Psoas muscle (tissue), 8 donors: ENCODE results near the gene TECPR2. TPM values are rescaled to one million over a fixed set of nuclear protein-coding genes. Genes with fewer than 3 reads are reported as not detected.

Experiments
- ATAC-seq, 4 donors: fragments of 200-7000 bp; cut with Tn5 transposase; one replicate each; pipeline ENCODE4 v1.9.1; 2020; ENCODE audit warnings: moderate library complexity in 3 of 4, mild to moderate bottlenecking in 2 of 4
- DNase-seq, 2 donors: peaks; one replicate each; pipeline ENCODE4 v3.0.0-alpha.2; 2020
- H3K27ac ChIP-seq: fragments of 200-600 bp; one replicate; pipeline ENCODE4 v1.8.0; 2022
- H3K27me3 ChIP-seq, 3 donors: fragments of 200-600 bp in 1 of 3; one replicate each; pipeline versions ENCODE4 v1.6.1 to v1.8.0; 2013 to 2022; ENCODE audit warnings: low read length in 2 of 3, mild to moderate bottlenecking in 2 of 3, moderate library complexity in 1 of 3; ENCODE audit not compliant: insufficient read depth in 3 of 3
- H3K36me3 ChIP-seq, 2 donors: fragments of 200-600 bp in 1 of 2; one replicate each; pipeline versions ENCODE4 v1.6.1 to v1.8.0; 2013 to 2022; ENCODE audit warnings: low read depth in 1 of 2, mild to moderate bottlenecking in 1 of 2, moderate library complexity in 1 of 2; ENCODE audit not compliant: insufficient read depth in 1 of 2
- H3K4me1 ChIP-seq: fragments of 200-600 bp; one replicate; pipeline ENCODE4 v1.8.0; 2022
- H3K4me3 ChIP-seq: fragments of 200-600 bp; one replicate; pipeline ENCODE4 v1.8.0; 2022; ENCODE audit warnings: mild to moderate bottlenecking
- H3K9me3 ChIP-seq: fragments of 200-600 bp; one replicate; pipeline ENCODE4 v1.8.0; 2022
- CTCF ChIP-seq: fragments of 200-600 bp; IDR thresholded peaks from one replicate; pipeline ENCODE4 v1.8.0; 2022; ENCODE audit warnings: antibody characterized with exemption
- WGBS, 3 donors: extraction: QIAGEN DNeasy Blood & Tissue Kit; methylation state at CpG; one replicate each; pipeline versions ENCODE4 v1.1.6 to v1.1.7; 2013; 5-methylcytosine and 5-hydroxymethylcytosine counted together
- intact Hi-C, 2 donors: fragments of 100-400 bp; cut with DNase I; formaldehyde crosslinking; loops; one replicate each; pipeline versions ENCODE4 v1.11.0 to v1.14.2; 2022
- long read RNA-seq, 2 donors: library from polyadenylated mRNA; unstranded; transcript quantifications; one replicate each; pipeline ENCODE4 v2.0.0, GENCODE V29; 2021
- polyA plus RNA-seq, 3 donors: library from polyadenylated mRNA; stranded (reverse); fragments of 200-250 nt; gene quantifications; one replicate each; pipeline ENCODE4 v1.2.3, GENCODE V29; 2013
- total RNA-seq, 4 donors: library from RNA; stranded (reverse); fragmentation: NEBNext Ultra II Directional in 2 of 4; extraction: Animal tissue kit (Norgen Biotek cat#: 25700) in 2 of 4; gene quantifications; one replicate each; pipeline versions ENCODE4 v1.2.1 to v1.2.4, GENCODE V29; 2021 to 2023
- donor health status: healthy with polysubstance abuse.
- donor health status: DM: no; HTN: no; CAD: no; lungs with moderate emphysema.
- donor health status: Bipolar disorder and iron deficiency.
- donor health status: healthy.
- donor health status: DM: yes; HTN: yes; CAD: no.
- donor health status: DM: no; HTN: no; CAD: no.
- donor health status: DM: no; HTN: no; CAD: no.
- donor health status: DM: yes; HTN: yes; CAD: no.

Gene TECPR2
- 10 to 100 TPM; 12.9 to 22.5 (median 18.4) TPM for total RNA-seq
- polyA plus RNA-seq = 10 to 100 TPM in 1 of 3 donors, 1 to 10 TPM in 2; 5.7 to 19.9 (median 5.9) TPM
- long read RNA-seq, donor 1, partial matches to known transcripts = 2 of 5 reads
- long read RNA-seq, donor 1, other reads (novel, unspliced or antisense) = 3 of 5 reads
- long read RNA-seq, donor 2, partial matches to known transcripts = 18 of 20 reads
- long read RNA-seq, donor 2, other reads (novel, unspliced or antisense) = 0 of 20 reads

- Histone ChIP-seq H3K36me3 (peaks cover 0 to 26% of the 10 kb centered on the region in 2 donors), H3K4me3 (peak within 1 kb of the TSS; percentile 88), H3K9me3 (no peaks in the 10 kb centered on the region), H3K27ac (peak within 1 kb of the TSS; percentile 94), H3K4me1 (peaks cover 29% of the 10 kb centered on the region), H3K27me3 (no peaks in the 10 kb centered on the region)
- TF ChIP-seq CTCF = no peak
- 0 to 1% (median 1%) methylated on average over 37 to 58 of the region's 58 CpGs for WGBS, 3 donors
- intact Hi-C loops = loop anchor here (2.0 to 5.0 kb wide), 3 partner anchors 42 to 45 kb away; partner anchors contain the start of gene ZNF839 (in 1 of the 2)
- ATAC-seq (peak; percentile 96 to 98 (median 98)), DNase-seq (peak; percentile 99)
These were observed at the start of gene TECPR2, which contains the start of gene CINP for GRCh38 chr14:102362545-102363181. TSS of gene TECPR2 (plus strand) at chr14:102362941. CDS start at chr14:102376722, 13,781 bp downstream. TSS of gene CINP (minus strand) at chr14:102362890. CDS start at chr14:102362851, 39 bp downstream.

- H3K27me3 ChIP-seq = no peaks in the 10 kb centered on the region
- DNase-seq (peak; percentile 85 to 93), ATAC-seq (peak; percentile 56 to 62 (median 59))
- peak; percentile 93 for TF ChIP-seq CTCF
- H3K36me3 ChIP-seq = no peaks in the 10 kb centered on the region
- H3K4me3 ChIP-seq = peak overlapping the region; percentile 71
- no peaks in the 10 kb centered on the region for H3K9me3 ChIP-seq
- 9 to 10% (median 9%) methylated on average over 51 to 52 of the region's 52 CpGs for WGBS, 3 donors
- intact Hi-C loops = loop anchor here (1.0 to 10.0 kb wide), 6 partner anchors 79 to 350 kb away; partner anchors contain the start of genes DYNC1H1 (in 2 of the 2) and HSP90AA1 (in 1 of the 2)
- H3K4me1 ChIP-seq = peaks cover 26% of the 10 kb centered on the region
- peak overlapping the region; percentile 65 for H3K27ac ChIP-seq
These were observed 48.3 kb upstream of the TECPR2 start for GRCh38 chr14:102314242-102315011.

- intact Hi-C loops = loop anchor here (2.0 to 10.0 kb wide), 3 partner anchors 80 to 350 kb away; partner anchors contain the start of genes DYNC1H1 (in 2 of the 2) and HSP90AA1 (in 1 of the 2)
- Histone ChIP-seq H3K4me3 (no peak overlapping the region), H3K27ac (peak overlapping the region; percentile 19), H3K9me3 (no peaks in the 10 kb centered on the region), H3K36me3 (no peaks in the 10 kb centered on the region), H3K27me3 (no peaks in the 10 kb centered on the region), H3K4me1 (peaks cover 26% of the 10 kb centered on the region)
- DNase-seq (no peak), ATAC-seq (no peak)
- 50 to 87% (median 71%) methylated on average over 6 of the region's 6 CpGs for WGBS, 3 donors
- no peak for TF ChIP-seq CTCF
These were observed 47.6 kb upstream of the TECPR2 start for GRCh38 chr14:102315121-102315520.

- Histone ChIP-seq H3K27me3 (no peaks in the 10 kb centered on the region), H3K4me1 (peaks cover 33% of the 10 kb centered on the region), H3K9me3 (no peaks in the 10 kb centered on the region), H3K36me3 (no peaks in the 10 kb centered on the region), H3K4me3 (peak overlapping the region; percentile 70), H3K27ac (peak overlapping the region; percentile 99)
- TF ChIP-seq CTCF = no peak
- 2 to 8% (median 2%) methylated on average over 10 of the region's 10 CpGs for WGBS, 3 donors
- no peak for ATAC-seq
- intact Hi-C loops = loop anchor here (5.0 to 10.0 kb wide), 2 partner anchors 229 to 352 kb away; partner anchors contain the start of genes DYNC1H1 (in 2 of the 2) and HSP90AA1 (in 1 of the 2)
- no peak for DNase-seq
These were observed 46.4 kb upstream of the TECPR2 start for GRCh38 chr14:102316338-102316742.
